GM21529 (cell line): ENCODE results near the gene TNFSF9.
"Not testable (repeated sequence)": the region's sequence is repeated elsewhere in the genome, so short reads cannot be mapped to it uniquely, and the experiment has no call there.

Experiments used
- ATAC-seq: cut with Tn5 transposase; IDR thresholded peaks from one replicate; pipeline ENCODE4 v1.9.1; 2021; ENCODE audit not compliant: unreplicated experiment

The TNFSF9 gene

GRCh38 chr19:6508028-6508771 is 22.6 kb upstream of the TNFSF9 start:
- not testable (repeated sequence) for ATAC-seq

GRCh38 chr19:6509118-6509971 is 21.5 kb upstream of the TNFSF9 start:
- no peak for ATAC-seq

- no peak for ATAC-seq
Observed at GRCh38 chr19:6510618-6511017, 20.2 kb upstream of the TNFSF9 start.

- ATAC-seq = no peak
Observed at GRCh38 chr19:6514089-6514488, 16.7 kb upstream of the TNFSF9 start.

GRCh38 chr19:6514926-6515544 is 15.8 kb upstream of the TNFSF9 start:
- ATAC-seq = no peak

GRCh38 chr19:6516018-6516658 is 14.7 kb upstream of the TNFSF9 start:
- ATAC-seq = peak; percentile 34

GRCh38 chr19:6516659-6517291 is 14.1 kb upstream of the TNFSF9 start:
- ATAC-seq = peak; percentile 58

- no peak for ATAC-seq
Observed at GRCh38 chr19:6518145-6518911, 12.5 kb upstream of the TNFSF9 start.

GRCh38 chr19:6519289-6519688 is 11.5 kb upstream of the TNFSF9 start:
- no peak for ATAC-seq

- ATAC-seq = peak; percentile 54
Observed at GRCh38 chr19:6521718-6522646, 8.8 kb upstream of the TNFSF9 start.

- no peak for ATAC-seq
Observed at GRCh38 chr19:6522712-6523111, 8.1 kb upstream of the TNFSF9 start.

GRCh38 chr19:6524311-6524710 is 6.5 kb upstream of the TNFSF9 start:
- ATAC-seq = no peak

GRCh38 chr19:6527893-6528543 is 2.8 kb upstream of the TNFSF9 start:
- peak; percentile 45 for ATAC-seq

- no peak for ATAC-seq
Observed at GRCh38 chr19:6528544-6529121, 2.2 kb upstream of the TNFSF9 start.

- ATAC-seq = no peak
Observed at GRCh38 chr19:6529351-6529750, 1.5 kb upstream of the TNFSF9 start.

GRCh38 chr19:6529937-6530385 is 865 bp upstream of the TNFSF9 start:
- ATAC-seq = no peak

- ATAC-seq = no peak
Observed at GRCh38 chr19:6531163-6531955, 533 bp downstream of the TNFSF9 start.
